ENCODE results near the gene MRPL14.
"Not testable (repeated sequence)": the region's sequence is repeated elsewhere in the genome, so short reads cannot be mapped to it uniquely, and the experiment has no call there.

Gene MRPL14

GRCh38 chr6:44149369-44150012 lies 22.2 kb upstream of the MRPL14 start:
- no peak for DNase-seq

DNA sequence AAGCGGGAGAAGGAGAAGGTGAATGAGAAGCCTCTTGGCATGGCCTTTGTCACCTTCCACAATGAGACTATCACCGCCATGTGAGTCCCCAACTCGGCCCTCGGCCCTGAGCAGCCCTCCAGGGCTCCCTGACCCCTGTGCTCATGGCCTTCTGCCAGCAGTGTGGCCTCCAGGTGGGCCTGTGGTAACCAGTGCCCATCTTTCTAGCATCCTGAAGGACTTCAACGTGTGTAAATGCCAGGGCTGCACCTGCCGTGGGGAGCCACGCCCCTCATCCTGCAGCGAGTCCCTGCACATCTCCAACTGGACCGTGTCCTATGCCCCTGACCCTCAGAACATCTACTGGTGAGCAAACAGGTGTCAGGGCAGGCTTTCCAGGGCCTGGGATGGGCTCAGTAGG lies 21.1 kb upstream of the MRPL14 start:
- no peak for DNase-seq

DNA sequence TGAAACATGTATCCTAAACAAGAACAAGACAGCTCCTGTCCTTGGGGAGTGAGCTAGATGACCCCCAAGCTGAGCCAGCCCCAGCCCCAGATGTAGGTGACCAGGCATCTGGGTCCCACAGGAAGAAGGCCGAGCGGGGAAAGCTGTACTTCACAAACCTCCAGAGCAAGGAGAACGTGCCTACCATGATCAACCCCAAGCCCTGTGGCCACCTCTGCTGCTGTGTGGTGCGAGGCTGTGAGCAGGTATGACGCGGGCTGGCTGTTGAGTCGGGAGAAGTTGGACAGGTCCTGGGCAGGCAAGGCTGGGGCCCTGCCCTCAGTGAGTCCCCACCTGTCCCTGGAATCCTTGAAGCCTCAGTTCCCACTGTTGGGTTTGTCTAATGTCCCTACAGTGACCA lies 20.0 kb upstream of the MRPL14 start:
- no peak for DNase-seq

- DNase-seq, result no peak
These were observed 19.4 kb upstream of the MRPL14 start for GRCh38 chr6:44146685-44147084.

GRCh38 chr6:44145839-44146238 lies 18.6 kb upstream of the MRPL14 start:
- no peak for DNase-seq

DNA sequence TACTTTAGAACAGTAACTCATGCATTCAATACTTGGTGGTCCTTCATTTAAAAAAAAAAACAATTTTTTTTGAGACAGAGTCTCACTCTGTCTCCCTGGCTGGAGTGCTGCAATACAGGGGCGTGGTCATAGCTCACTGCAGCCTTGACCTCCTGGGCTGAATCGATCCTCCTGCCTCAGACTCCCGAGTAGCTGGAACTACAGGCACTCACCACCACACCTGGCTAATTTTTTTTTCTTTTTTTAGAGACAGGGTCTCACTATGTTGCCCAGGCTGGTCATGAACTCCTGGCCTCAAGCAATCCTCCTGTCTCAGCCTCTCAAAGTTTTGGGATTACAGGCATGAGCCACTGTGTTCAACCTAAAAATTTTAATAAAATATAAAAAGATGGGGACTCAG lies 17.3 kb upstream of the MRPL14 start:
- not testable (repeated sequence) for DNase-seq

DNA sequence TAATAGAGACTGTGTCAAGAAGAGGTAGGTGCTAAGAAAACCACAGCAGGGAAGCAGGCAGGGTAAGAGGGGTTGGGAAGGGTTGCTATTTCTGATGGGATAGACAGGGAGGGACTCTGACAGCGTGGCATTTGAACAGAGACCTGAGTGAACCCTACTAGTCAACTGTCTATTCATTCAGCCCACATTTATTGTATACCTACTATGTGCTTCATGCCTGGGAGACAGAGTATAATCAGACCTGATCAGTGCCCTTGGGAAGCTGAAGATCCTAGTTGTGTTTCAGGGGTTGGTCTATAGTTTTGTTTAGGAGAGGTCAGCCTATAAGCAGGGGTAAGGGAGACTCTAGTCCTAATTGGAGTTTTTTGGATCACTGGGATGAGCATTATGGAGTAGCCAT lies 16.5 kb upstream of the MRPL14 start:
- no peak for DNase-seq

DNA sequence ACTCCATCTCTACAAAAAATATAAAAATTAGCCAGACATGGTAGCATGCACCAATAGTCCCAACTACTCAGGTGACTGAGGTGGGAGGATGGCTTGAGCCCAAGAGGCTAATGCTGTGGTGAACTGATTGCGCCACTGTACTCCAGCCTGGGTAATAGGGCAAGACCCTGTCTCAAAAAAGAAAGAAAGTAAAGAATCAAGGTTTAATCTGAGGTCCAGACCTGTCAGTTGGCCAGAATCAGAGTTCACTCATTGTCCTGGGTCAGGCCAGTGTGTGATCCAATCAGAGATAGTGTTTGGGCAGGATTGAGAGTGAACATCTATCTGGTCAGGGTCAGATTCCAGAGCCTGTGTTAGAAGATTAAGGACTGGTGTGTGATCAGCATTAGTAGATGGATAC lies 15.6 kb upstream of the MRPL14 start:
- no peak for DNase-seq

- no peak for DNase-seq
These were observed 12.1 kb upstream of the MRPL14 start for GRCh38 chr6:44139351-44139743.

GRCh38 chr6:44138717-44139350 lies 11.6 kb upstream of the MRPL14 start:
- DNase-seq, result no peak

DNA sequence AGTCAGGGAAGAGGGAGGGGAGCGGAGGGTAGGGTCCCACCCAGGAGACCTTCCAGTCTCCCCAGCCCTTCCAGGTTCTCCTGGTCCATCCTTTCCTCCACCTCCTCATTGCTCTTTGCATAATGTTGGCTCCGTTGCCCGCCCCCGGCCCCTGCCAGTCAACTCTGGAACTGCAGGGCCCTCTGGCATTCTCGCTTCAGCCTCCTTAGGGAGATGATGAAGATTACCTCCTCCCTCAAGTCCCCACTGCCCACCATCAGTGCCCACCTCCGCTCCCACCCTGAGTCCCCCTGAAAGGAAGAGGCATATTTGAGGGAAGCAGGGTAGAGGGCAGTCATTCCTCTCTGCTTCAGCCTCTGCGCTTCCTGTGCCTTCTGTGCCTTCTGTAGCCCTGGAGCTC lies 8.6 kb upstream of the MRPL14 start:
- no peak for DNase-seq

DNA sequence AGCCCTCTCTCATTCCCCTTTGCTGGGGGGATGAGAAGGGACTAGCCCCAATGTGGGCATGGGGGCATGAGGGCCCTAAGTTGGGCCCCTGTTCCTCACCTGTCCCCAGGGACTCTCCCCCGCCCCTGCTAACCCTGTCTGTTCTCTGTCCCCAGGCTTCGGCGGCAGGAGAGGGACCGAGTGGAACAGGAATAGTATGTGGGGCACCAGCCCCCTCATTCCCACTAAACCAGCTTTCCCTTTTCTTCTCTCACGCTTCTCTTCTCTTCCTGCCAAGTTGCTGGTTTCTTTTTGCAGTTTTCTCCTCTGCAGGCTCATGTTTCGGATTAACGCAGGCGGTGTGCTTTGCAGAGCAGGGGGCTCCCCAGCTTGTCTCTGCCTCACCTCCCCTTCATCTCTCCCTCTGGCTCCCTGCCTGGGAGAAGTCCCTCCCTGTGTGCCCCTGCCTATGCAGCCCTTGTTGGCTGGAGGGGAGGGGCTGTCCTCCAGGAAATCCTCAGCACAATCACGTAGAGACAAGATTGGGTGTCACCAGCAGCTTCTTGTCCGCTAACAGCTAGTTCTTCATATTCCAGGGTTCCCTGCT lies 8.0 kb upstream of the MRPL14 start:
- DNase-seq, result no peak

DNA sequence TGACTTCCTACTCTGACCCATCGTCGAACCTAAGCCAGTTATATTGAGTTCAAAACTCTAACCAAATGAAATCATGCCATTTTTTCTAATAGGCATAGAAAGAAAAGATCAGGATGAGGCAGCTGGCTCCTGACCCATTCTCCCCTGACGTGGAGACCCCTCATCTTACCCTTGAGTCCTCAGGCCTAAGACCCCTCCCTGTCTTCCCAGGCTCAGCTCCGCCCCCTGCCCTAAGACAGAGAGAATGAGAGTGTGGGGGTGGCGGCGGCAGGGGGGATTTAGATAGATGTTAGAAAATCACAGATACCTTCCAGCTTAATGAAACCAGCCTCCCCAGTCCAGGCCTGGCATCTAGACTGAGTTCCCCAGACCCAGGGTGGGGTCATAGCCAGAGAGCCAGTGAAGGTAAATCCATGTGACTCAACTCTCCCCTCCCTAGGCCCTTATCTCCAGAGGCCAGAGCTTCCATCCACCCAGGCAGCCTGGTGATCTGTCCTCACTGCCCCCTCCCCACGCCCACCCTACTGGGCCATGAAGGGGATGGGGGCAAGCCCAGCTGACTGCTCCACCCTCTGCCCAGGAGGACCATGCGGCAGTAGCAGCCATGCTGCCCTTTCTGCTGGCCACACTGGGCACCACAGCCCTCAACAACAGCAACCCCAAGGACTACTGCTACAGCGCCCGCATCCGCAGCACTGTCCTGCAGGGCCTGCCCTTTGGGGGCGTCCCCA lies 6.9 kb upstream of the MRPL14 start:
- DNase-seq, result no peak

DNA sequence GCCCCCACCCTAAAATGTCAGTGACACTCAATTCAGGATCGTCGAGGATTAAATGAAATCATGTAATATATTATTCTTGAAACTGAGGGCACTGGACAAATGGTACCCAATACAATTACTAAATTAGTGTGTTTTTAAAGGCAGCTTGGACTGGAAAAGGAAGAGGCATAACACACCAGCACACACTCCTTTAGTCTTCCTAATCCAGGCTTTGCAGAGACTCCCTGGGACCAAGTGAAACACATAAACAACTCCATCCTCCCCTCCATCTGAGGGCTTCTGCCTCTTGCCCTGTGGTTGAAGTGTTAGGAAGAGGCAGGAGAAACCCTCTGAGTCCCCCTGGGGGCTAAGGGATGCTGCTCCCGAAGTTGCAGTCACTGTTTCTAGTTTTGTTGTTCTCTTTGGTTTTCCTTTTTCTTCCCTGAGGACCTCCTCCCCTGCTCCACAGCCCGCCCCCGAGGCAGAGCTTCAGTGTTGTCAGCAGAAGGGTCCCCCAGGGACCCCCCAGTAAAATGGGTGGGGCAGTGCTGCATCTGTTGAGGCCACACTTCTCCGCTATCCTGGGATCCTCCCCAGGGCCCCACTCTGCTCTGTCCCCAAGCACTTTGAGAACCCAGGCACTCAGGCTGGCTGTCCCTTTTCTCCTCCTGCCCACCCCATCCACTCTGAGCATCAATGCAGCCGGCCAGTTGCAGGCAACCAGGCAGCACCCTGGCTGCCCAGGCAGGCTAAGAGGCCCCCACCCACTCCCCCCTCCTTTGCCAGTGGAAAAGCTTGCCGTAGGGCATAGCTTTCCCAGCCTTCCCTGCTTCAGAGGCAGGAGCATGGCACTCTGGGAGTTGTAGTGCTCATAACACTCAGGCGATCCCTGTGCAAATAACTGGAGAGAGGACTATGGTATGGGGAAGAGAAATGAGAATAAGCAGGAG lies 6.0 kb upstream of the MRPL14 start:
- DNase-seq, result no peak

DNA sequence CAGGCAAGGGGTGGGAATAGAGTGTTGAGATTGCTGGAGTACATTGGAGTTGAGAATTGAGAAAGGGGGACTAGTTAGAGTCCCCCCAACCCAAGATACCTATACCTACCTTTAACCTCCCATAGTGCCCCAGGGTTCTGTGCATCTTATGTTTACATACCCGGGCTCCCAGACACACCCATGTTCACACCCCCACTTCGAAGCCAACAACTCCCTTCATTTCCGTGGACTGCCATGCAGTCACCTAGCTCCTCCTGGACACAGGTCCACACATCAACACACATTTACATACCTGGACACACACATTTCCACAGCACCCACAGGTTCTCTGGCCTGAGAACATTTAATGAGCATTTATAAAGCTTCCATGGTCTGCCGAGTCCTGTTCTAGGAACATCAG lies 5.2 kb upstream of the MRPL14 start:
- DNase-seq, result no peak

DNA sequence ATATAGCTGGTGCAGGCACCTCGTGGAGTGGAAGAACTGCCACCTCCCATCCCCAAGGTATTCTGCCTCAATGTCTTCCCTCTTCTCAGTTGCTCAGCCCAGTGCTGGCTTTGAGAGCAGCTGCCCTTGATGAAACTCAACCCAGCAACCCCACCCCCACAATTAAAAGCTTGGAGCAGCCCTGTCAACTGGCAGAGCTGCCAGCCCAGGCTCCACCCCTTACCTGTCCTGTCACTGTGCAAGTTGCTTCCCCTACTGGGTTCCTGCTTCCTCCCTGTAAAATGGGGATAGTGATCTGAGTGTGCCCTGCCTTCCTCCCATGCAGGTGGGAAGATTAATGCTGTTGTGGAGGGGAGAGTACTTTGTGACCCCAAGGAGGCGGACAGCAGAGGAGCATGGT lies 4.6 kb upstream of the MRPL14 start:
- DNase-seq, result peak; percentile 19

- DNase-seq, result no peak
These were observed 2.6 kb upstream of the MRPL14 start for GRCh38 chr6:44129841-44130322.

DNA sequence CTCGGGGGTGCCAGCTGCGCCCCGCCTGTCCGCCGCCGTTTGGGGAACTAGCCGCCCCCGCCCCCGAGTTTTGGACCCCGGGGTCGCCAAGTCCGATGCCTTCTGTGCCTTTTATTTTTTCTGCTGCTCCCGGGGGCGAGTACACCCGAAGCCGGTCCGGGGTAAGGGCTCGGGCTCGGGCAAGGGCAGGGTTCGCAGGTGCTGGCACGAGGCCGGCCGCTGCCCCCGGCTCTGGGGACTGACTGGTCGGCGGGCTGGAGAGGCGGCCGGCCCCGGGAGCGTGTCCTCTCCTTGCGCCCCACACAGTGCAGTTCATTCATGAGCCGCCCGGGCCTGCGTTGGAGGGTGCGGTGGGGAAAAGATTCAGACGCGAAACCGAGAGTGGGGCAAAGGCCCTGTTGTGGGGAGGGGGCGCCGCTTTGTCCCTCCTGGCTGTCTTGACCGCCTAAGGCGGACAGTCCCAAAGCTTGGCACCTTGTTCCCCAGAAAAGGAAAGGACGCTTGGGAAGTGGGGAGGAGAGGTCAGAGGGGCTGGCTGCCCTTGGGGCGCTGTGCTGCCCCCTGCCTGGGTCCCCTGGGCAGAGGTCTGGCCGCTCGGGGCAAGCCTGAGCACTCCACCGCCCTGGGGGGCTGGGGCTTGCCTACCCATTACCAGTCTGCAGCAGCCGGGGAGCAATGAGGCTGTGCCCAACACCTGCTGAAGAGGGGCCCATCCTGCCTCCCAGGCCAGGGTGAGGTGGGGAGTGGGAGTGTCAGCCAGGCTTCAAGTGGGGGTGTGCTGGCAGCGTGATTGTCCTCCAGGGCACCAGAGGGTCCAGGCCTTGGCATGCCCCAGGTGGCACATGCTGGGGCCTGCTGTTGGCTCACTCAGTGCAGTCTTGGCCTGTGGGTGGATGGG lies 1.0 kb upstream of the MRPL14 start:
- DNase-seq, result no peak

DNA sequence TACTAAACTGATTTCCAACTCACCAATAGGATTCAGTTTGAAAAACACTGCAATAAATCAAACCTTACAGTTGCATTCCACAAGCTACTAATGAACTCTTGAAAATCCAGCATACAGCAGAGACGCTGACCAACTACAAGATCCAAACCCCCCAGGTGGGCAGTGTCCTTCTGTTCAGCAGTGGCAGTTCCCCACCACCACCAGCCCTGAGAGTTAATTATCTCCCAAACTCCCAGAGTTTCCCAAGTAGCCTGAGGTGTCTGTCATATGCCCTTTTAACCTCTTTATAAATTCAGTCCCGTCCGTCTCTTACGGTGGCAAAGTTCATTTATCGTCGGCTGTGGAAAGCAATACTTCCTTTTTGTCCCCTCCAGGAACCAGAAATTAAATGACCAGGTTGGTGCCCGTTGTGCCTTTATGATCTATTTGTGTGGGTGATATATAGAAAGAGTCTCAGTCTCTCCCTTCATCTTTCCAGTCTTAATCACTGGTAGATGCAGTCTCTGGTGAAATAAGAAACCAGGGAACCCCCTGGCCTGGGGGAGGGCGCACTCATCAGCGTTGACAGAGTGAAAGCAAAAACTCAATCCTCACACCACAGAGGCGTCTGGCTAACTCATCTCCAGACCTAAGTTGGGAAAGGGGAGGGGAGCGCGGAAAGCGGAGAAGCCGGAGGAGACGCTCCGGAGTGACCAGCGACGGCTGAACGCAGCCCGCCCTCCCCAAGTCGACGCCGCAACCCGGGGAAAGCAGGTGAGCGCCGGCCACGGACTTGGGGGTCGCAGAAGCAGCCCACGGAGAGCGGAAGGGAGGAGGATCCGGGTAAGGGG lies 717 bp downstream of the MRPL14 start:
- DNase-seq, result no peak

DNA sequence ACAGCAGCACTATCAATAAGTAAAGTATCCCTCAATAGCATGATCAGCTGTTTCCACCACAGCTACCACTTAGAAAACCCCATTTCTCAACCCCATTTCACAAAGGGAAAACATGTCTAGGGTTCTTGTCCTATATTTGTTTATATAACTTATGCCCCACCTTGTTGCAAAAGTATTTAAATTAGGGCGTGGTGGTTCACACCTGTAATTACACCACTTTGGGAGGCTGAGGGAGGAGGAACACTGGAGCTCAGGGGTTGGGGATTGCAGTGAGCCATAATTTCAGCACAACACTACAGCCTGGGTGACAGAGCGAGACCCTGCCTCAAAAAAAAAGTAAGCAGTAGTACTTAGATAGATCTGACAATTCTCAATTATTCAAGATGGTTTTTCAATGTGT lies 3.7 kb downstream of the MRPL14 start:
- no peak for DNase-seq

DNA sequence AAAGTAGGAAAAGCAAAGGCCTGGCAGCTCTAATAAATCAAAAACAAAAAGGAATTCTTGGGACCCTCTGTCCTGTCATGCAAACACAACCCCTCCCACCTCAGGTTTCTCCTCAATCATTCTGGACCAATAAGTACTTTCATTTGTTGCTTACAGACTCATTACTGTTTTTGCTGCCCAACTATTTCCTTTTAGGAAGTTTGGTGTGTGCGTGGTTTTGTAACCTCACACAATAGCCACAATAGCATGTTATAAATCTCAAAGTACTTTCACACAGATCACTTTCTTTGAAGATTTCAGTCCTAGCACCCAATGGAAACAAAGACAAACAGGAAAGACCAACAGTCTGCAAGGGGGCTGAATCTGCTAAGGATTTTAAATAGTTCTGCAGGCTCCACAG lies 4.5 kb downstream of the MRPL14 start:
- DNase-seq, result no peak
